ENCODE results near the gene RNF8.
"Not testable (repeated sequence)": the region's sequence is repeated elsewhere in the genome, so short reads cannot be mapped to it uniquely, and the experiment has no call there.

The RNF8 gene

GRCh38 chr6:37401658-37402057 is 47.9 kb downstream of the RNF8 start:
- DNase-seq: not testable (repeated sequence)

GRCh38 chr6:37406726-37407341 is 53.1 kb downstream of the RNF8 start:
- no peak for DNase-seq

GRCh38 chr6:37407948-37408347 is 54.2 kb downstream of the RNF8 start:
- no peak for DNase-seq

- DNase-seq: no peak
Observed at GRCh38 chr6:37409501-37409900, 55.7 kb downstream of the RNF8 start.

GRCh38 chr6:37417393-37417792 is 63.6 kb downstream of the RNF8 start:
- no peak for DNase-seq

GRCh38 chr6:37418722-37419121 is 64.9 kb downstream of the RNF8 start:
- DNase-seq: no peak

GRCh38 chr6:37426058-37426944 is 72.5 kb downstream of the RNF8 start:
- DNase-seq: no peak

- DNase-seq: no peak
Observed at GRCh38 chr6:37426945-37427510, 73.2 kb downstream of the RNF8 start.

- no peak for DNase-seq
Observed at GRCh38 chr6:37429352-37429750, 75.6 kb downstream of the RNF8 start.

- DNase-seq: no peak
Observed at GRCh38 chr6:37432590-37432915, 78.8 kb downstream of the RNF8 start.

- peak; percentile 89 for DNase-seq
Observed at GRCh38 chr6:37432916-37433656, 79.3 kb downstream of the RNF8 start, which contains the start of gene CMTR1. TSS of gene CMTR1 (plus strand) at chr6:37433221. CDS start at chr6:37435630, 2,409 bp downstream.

- no peak for DNase-seq
Observed at GRCh38 chr6:37433657-37434271, 80.0 kb downstream of the RNF8 start.

- DNase-seq: no peak
Observed at GRCh38 chr6:37435373-37435772, 81.6 kb downstream of the RNF8 start.

- no peak for DNase-seq
Observed at GRCh38 chr6:37435816-37436215, 82.0 kb downstream of the RNF8 start.

- DNase-seq: no peak
Observed at GRCh38 chr6:37438930-37439329, 85.1 kb downstream of the RNF8 start.

- no peak for DNase-seq
Observed at GRCh38 chr6:37441651-37442050, 87.9 kb downstream of the RNF8 start.

- DNase-seq: no peak
Observed at GRCh38 chr6:37442416-37443215, 88.8 kb downstream of the RNF8 start.

- not testable (repeated sequence) for DNase-seq
Observed at GRCh38 chr6:37443216-37443542, 89.4 kb downstream of the RNF8 start.
